IMR-90 (cell line): ENCODE measurements around the gene ABCA5. TPM values are rescaled to one million over a fixed set of nuclear protein-coding genes. Genes with fewer than 3 reads are reported as not detected.

ENCODE experiments used
- ATAC-seq: fragments of 200-7000 bp; cut with Tn5 transposase; 2 replicates; pipeline ENCODE4 v1.9.1; 2020; ENCODE audit warnings: low read depth, mild to moderate bottlenecking, moderate library complexity
- BruUV-seq: library from RNA; stranded (reverse); fragments of 400-500 nt; replicated peaks from 2 replicates; lab custom pipeline; 2021; lab: Mats Ljungman, UMichigan
- CTCF ChIA-PET: fragments of 300-600 bp; formaldehyde crosslinking; extraction: SDS; loops from one replicate; lab custom pipeline; 2021; ENCODE audit warnings: antibody characterized with exemption; lab: Yijun Ruan, JAX
- POLR2A ChIA-PET: fragments of 300-600 bp; sonication (Branson Sonifier 250); formaldehyde crosslinking; loops from one replicate; lab custom pipeline; 2022; ENCODE audit warnings: antibody characterized with exemption; ENCODE audit not compliant: unreplicated experiment; lab: Charles Lee
- DNase-seq: peaks from one replicate; pipeline ENCODE4 v3.0.0; 2013
- H2AFZ ChIP-seq: replicated peaks from 2 replicates; pipeline ENCODE3; 2013; ENCODE audit warnings: low read length, mild to moderate bottlenecking; ENCODE audit not compliant: poor library complexity
- H2AK5ac ChIP-seq: 2 replicates; pipeline ENCODE4 v1.6.1; 2013; ENCODE audit warnings: low read depth, low read length, inconsistent platforms
- H2AK9ac ChIP-seq: replicated peaks from 2 replicates; pipeline ENCODE3; 2013; ENCODE audit warnings: mild to moderate bottlenecking, low read depth, low read length, moderate library complexity; ENCODE audit not compliant: poor library complexity
- H2BK120ac ChIP-seq: 2 replicates; pipeline ENCODE4 v1.6.1; 2013; ENCODE audit warnings: low read depth, low read length, inconsistent platforms
- H2BK15ac ChIP-seq: 3 replicates; pipeline ENCODE4 v1.6.1; 2013; ENCODE audit warnings: low read depth, low read length, inconsistent platforms
- H2BK20ac ChIP-seq: 2 replicates; pipeline ENCODE4 v1.6.1; 2013; ENCODE audit warnings: low read depth, mild to moderate bottlenecking, inconsistent platforms, low read length, moderate library complexity
- H2BK5ac ChIP-seq: 2 replicates; pipeline ENCODE4 v1.6.1; 2013; ENCODE audit warnings: mild to moderate bottlenecking, low read depth, low read length, inconsistent platforms; ENCODE audit not compliant: poor library complexity, severe bottlenecking
- H3K14ac ChIP-seq: replicated peaks from 2 replicates; pipeline ENCODE4 v1.6.1; 2013; ENCODE audit warnings: low read depth, low read length, inconsistent platforms
- H3K18ac ChIP-seq: 2 replicates; pipeline ENCODE4 v1.6.1; 2013; ENCODE audit warnings: low read depth, low read length, control low read depth
- H3K23ac ChIP-seq: 2 replicates; pipeline ENCODE4 v1.6.1; 2013; ENCODE audit warnings: low read depth, low read length, inconsistent platforms
- H3K27ac ChIP-seq: 2 replicates; pipeline ENCODE4 v1.5.1; 2013; ENCODE audit warnings: mild to moderate bottlenecking, control low read depth, low read length; ENCODE audit not compliant: insufficient read depth
- H3K27me3 ChIP-seq: 2 replicates; pipeline ENCODE4 v1.6.1; 2013; ENCODE audit warnings: low read length; ENCODE audit not compliant: control insufficient read depth, insufficient read depth
- H3K36me3 ChIP-seq: 2 replicates; pipeline ENCODE4 v1.6.1; 2013; ENCODE audit warnings: low read length, mixed read lengths; ENCODE audit not compliant: control insufficient read depth, insufficient read depth
- H3K4ac ChIP-seq: 2 replicates; pipeline ENCODE4 v1.6.1; 2013; ENCODE audit warnings: low read depth, low read length, inconsistent platforms
- H3K4me1 ChIP-seq: 2 replicates; pipeline ENCODE4 v1.6.1; 2013; ENCODE audit warnings: low read length, mixed read lengths; ENCODE audit not compliant: control insufficient read depth, insufficient read depth
- H3K4me2 ChIP-seq: 2 replicates; pipeline ENCODE4 v1.6.1; 2013; ENCODE audit warnings: low read depth, mild to moderate bottlenecking, control low read depth, low read length, moderate library complexity
- H3K4me3 ChIP-seq: 2 replicates; pipeline ENCODE4 v1.5.1; 2013; ENCODE audit warnings: low read depth, mild to moderate bottlenecking, control low read depth, low read length, moderate library complexity; ENCODE audit not compliant: insufficient read depth
- H3K56ac ChIP-seq: 2 replicates; pipeline ENCODE4 v1.6.1; 2013; ENCODE audit warnings: low read length, inconsistent platforms; ENCODE audit not compliant: insufficient read depth; ENCODE audit errors: extremely low read depth
- H3K79me1 ChIP-seq, 2 experiments: 2 replicates each; pipeline ENCODE4 v1.6.1; 2013; ENCODE audit warnings: low read length in 2 of 2, inconsistent platforms in 1 of 2, low read depth in 1 of 2
- H3K9ac ChIP-seq: 2 replicates; pipeline ENCODE4 v1.6.1; 2013; ENCODE audit warnings: low read depth, low read length, control low read depth
- H3K9me1 ChIP-seq: 2 replicates; pipeline ENCODE4 v1.6.1; 2013; ENCODE audit warnings: low read length, inconsistent platforms; ENCODE audit not compliant: insufficient read depth
- H3K9me3 ChIP-seq: 2 replicates; pipeline ENCODE4 v1.6.1; 2013; ENCODE audit warnings: low read length; ENCODE audit not compliant: control insufficient read depth, insufficient read depth
- H4K20me1 ChIP-seq: 2 replicates; pipeline ENCODE4 v1.6.1; 2013; ENCODE audit warnings: low read length, inconsistent platforms; ENCODE audit not compliant: insufficient read depth
- H4K5ac ChIP-seq: 2 replicates; pipeline ENCODE4 v1.6.1; 2013; ENCODE audit warnings: mild to moderate bottlenecking, low read depth, low read length, control low read depth
- H4K8ac ChIP-seq, 2 experiments: 2 replicates each; pipeline ENCODE4 v1.6.1; 2013; ENCODE audit warnings: low read depth in 2 of 2, low read length in 2 of 2, control low read depth in 1 of 2, inconsistent platforms in 1 of 2
- H4K91ac ChIP-seq: 2 replicates; pipeline ENCODE4 v1.6.1; 2013; ENCODE audit warnings: low read depth, low read length, inconsistent platforms; ENCODE audit not compliant: insufficient read depth
- FOS ChIP-seq: fragments of 150-350 bp; IDR thresholded peaks from 2 replicates; pipeline ENCODE4 v1.6.1; 2016; ENCODE audit warnings: low read depth, low read length
- NFE2L2 ChIP-seq: fragments of 150-350 bp; IDR thresholded peaks from 2 replicates; pipeline ENCODE4 v1.6.1; 2016; ENCODE audit warnings: low read depth, mild to moderate bottlenecking, low read length
- POLR2A ChIP-seq: IDR thresholded peaks from 2 replicates; pipeline ENCODE4 v1.6.1; 2012; ENCODE audit warnings: mild to moderate bottlenecking, low read depth, low read length
- SMC3 ChIP-seq: fragments of 150-350 bp; IDR thresholded peaks from 2 replicates; pipeline ENCODE4 v1.6.1; 2016; ENCODE audit warnings: low read depth, mild to moderate bottlenecking, antibody characterized with exemption, low read length, moderate library complexity
- WGBS, 2 experiments: methylation state at CpG; one replicate each; pipeline versions ENCODE4 v1.1.5 to v1.1.7; 2013; ENCODE audit warnings: missing lambda C conversion rate in 2 of 2; ENCODE audit not compliant: insufficient read length in 1 of 2; ENCODE audit errors: extremely low coverage in 2 of 2; 5-methylcytosine and 5-hydroxymethylcytosine counted together
- dilution Hi-C: fragments of 300-500 bp; cut with HindIII; formaldehyde crosslinking; loops from one replicate; pipeline ENCODE4 v1.14.3; 2018; ENCODE audit warnings: low sequenced_read_pairs; ENCODE audit not compliant: unreplicated experiment
- in situ Hi-C: fragments of 300-500 bp; cut with MboI; formaldehyde crosslinking; loops from 3 replicates; pipeline ENCODE4 v1.14.3; 2019; ENCODE audit warnings: low sequenced_read_pairs, inconsistent platforms, mixed read lengths
- intact Hi-C: fragments of 100-400 bp; cut with micrococcal nuclease; formaldehyde crosslinking; loops from 2 replicates; pipeline ENCODE4 v1.10.0; 2022
- polyA plus RNA-seq, 3 experiments: library from polyadenylated mRNA; depleted of rRNA; stranded (reverse); fragments of >200 nt; gene quantifications; 2 replicates each; pipeline ENCODE4 v1.2.3, GENCODE V29; 2012; ENCODE audit warnings: low replicate concordance in 1 of 3
- total RNA-seq: library from RNA; depleted of rRNA; stranded (reverse); fragments of >200 nt; gene quantifications from 2 replicates; pipeline ENCODE4 v1.2.3, GENCODE V29; 2012
- TF ChIP-seq, protein P1 (sequence below): fragments of 150-350 bp; IDR thresholded peaks from 2 replicates; pipeline ENCODE4 v1.6.1; 2016; ENCODE audit warnings: low read depth, mild to moderate bottlenecking, low read length, moderate library complexity, borderline replicate concordance
- TF ChIP-seq, protein P2 (sequence below): fragments of 150-350 bp; IDR thresholded peaks from 2 replicates; pipeline ENCODE4 v1.6.1; 2017; ENCODE audit warnings: mild to moderate bottlenecking, antibody characterized with exemption, low read length, low read depth

Gene ABCA5
- total and polyA plus RNA-seq, 2 of the 4 experiments (the other 2 are of a cell fraction) = 1.3 to 2.3 TPM

DNA sequence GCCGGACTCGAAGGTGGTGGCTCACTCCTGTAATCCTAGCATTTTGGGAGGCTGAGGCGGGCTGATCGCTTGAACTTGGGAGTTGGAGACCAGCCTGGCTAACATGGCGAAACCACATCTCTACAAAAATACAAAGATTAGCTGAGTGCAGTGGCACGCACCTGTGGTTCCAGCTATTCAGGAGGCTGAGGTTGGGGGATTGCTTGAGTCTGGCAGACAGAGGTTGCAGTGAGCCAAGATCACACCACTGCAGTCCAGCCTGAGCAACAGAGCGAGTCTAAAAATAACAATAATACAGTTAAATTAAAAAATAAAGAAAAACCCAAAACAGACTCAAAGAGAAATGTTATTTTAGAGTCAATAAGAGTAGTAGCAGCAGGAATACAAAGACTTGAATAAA, 29.7 kb upstream of the ABCA5 start:
- Histone ChIP-seq H3K9ac (no peak overlapping the region), H3K56ac (peak overlapping the region; percentile 6; the same call in 1 of the 2 replicates), H3K18ac (no peak overlapping the region), H3K36me3 (no peaks in the 10 kb centered on the region), H2BK120ac (no peak overlapping the region), H2AK5ac (no peak overlapping the region), H3K4me1 (no peaks in the 10 kb centered on the region), H4K8ac (no peak overlapping the region), H4K20me1 (no peaks in the 10 kb centered on the region), H3K9me3 (no peaks in the 10 kb centered on the region), H3K4me2 (no peak overlapping the region), H3K9me1 (no peaks in the 10 kb centered on the region), H2BK15ac (no peak overlapping the region), H2BK5ac (no peak overlapping the region), H3K23ac (no peak overlapping the region), H3K4me3 (no peak overlapping the region), H2AK9ac (no peak overlapping the region), H2BK20ac (no peak overlapping the region), H4K5ac (no peak overlapping the region), H3K14ac (no peak overlapping the region), H3K27me3 (peaks cover 3% of the 10 kb centered on the region), H3K27ac (no peak overlapping the region), H3K4ac (no peak overlapping the region), H3K79me1 (no peaks in the 10 kb centered on the region), H2AFZ (no peak overlapping the region), H4K91ac (no peak overlapping the region)
- ChIA-PET CTCF (no interaction called here), POLR2A (no interaction called here)
- no CpG with 5 or more reads among the region's 7 CpGs for WGBS, 2 experiments
- no TSS peak for BruUV-seq
- intact Hi-C loops (no loop called here), dilution Hi-C loops (no loop called here), in situ Hi-C loops (no loop called here)
- ATAC-seq = no peak
- no peak for DNase-seq
- TF ChIP-seq, protein P1, sequence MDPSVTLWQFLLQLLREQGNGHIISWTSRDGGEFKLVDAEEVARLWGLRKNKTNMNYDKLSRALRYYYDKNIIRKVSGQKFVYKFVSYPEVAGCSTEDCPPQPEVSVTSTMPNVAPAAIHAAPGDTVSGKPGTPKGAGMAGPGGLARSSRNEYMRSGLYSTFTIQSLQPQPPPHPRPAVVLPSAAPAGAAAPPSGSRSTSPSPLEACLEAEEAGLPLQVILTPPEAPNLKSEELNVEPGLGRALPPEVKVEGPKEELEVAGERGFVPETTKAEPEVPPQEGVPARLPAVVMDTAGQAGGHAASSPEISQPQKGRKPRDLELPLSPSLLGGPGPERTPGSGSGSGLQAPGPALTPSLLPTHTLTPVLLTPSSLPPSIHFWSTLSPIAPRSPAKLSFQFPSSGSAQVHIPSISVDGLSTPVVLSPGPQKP = no peak
- TF ChIP-seq FOS (no peak), POLR2A (no peak), SMC3 (no peak), NFE2L2 (no peak)
- TF ChIP-seq, protein P2, sequence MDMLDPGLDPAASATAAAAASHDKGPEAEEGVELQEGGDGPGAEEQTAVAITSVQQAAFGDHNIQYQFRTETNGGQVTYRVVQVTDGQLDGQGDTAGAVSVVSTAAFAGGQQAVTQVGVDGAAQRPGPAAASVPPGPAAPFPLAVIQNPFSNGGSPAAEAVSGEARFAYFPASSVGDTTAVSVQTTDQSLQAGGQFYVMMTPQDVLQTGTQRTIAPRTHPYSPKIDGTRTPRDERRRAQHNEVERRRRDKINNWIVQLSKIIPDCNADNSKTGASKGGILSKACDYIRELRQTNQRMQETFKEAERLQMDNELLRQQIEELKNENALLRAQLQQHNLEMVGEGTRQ = no peak
